Measurements from ENCODE around the gene RIN2. TPM values are rescaled to one million over a fixed set of nuclear protein-coding genes. Genes with fewer than 3 reads are reported as not detected.

RIN2 gene
- total and polyA plus RNA-seq, 9 of the 15 experiments (the other 6 are each of a cell fraction or from before 2014, with no cell fraction given), result 0.09 TPM; not detected in 8

DNA sequence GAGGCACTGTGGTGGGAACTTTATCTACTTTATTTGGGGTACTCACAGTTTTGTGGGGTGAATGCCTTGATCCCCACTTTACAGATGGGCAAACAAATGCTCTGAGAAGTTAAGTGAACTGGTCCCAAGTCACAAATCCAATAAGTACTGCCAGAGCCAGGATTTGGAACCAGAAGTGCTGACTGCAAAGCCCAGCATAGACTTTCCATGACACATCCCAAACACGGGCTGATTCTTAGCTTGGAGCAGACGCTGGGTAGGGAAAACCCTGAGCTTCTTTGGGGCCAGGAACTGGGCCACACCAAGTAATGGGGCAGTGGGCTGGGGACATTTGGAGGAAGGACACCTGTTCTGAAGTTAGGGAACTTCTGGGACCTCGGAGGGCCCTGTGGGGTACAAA lies 20.3 kb downstream of the RIN2 start:
- no peak overlapping the region for H3K27ac ChIP-seq (ENCODE audit: extremely low read depth, low read depth, low read length)

More for the DNA sequence above, 20.3 kb downstream of the RIN2 start:
- DNase-seq (ENCODE audit: extremely low read depth in 1 of 4, low spot score in 3 of 4) (no peak), ATAC-seq (no peak), FAIRE-seq (no peak)
- no peaks in the 10 kb centered on the region for H4K20me1 ChIP-seq (replicated peaks; ENCODE audit: control insufficient read depth, insufficient read depth, low read length)
- BruUV-seq (replicated peaks), result no TSS peak
- no peak overlapping the region for H2AFZ ChIP-seq (ENCODE audit: low read depth, low read length)
- H3K9ac ChIP-seq (ENCODE audit: insufficient read depth in 1 of 2, low read depth in 2 of 2, low read length in 2 of 2), result no peak overlapping the region
- TF ChIP-seq, protein P1, sequence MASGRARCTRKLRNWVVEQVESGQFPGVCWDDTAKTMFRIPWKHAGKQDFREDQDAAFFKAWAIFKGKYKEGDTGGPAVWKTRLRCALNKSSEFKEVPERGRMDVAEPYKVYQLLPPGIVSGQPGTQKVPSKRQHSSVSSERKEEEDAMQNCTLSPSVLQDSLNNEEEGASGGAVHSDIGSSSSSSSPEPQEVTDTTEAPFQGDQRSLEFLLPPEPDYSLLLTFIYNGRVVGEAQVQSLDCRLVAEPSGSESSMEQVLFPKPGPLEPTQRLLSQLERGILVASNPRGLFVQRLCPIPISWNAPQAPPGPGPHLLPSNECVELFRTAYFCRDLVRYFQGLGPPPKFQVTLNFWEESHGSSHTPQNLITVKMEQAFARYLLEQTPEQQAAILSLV (tag; IDR thresholded peaks at IDR 0.05), result no peak
- TF ChIP-seq DIDO1 (tag; IDR thresholded peaks at IDR 0.05; ENCODE audit: low read depth) (no peak), ZNF316 (IDR thresholded peaks at IDR 0.05) (no peak), COPS2 (conservative IDR thresholded peaks at IDR 0.05) (no peak), BCOR (IDR thresholded peaks at IDR 0.05) (no peak), LARP7 (IDR thresholded peaks at IDR 0.05) (no peak), ZNF766 (CRISPR knock-in tag; conservative IDR thresholded peaks at IDR 0.05) (no peak), ZNF41 (CRISPR knock-in tag; conservative IDR thresholded peaks at IDR 0.05) (no peak), ELF4 (CRISPR knock-in tag; IDR thresholded peaks at IDR 0.05) (no peak), ZNF384 (IDR thresholded peaks at IDR 0.05; ENCODE audit: low read depth, low read length) (no peak), RNF2 (IDR thresholded peaks at IDR 0.05) (no peak), CHD1 (IDR thresholded peaks at IDR 0.05; ENCODE audit: low read length) (no peak), HDAC6 (IDR thresholded peaks at IDR 0.05; ENCODE audit: low read depth, low read length) (no peak), XRCC4 (IDR thresholded peaks at IDR 0.05; ENCODE audit: extremely low read depth, insufficient read depth, insufficient read length) (no peak), STAT5B (CRISPR knock-in tag; IDR thresholded peaks at IDR 0.05) (no peak), ILK (tag; IDR thresholded peaks at IDR 0.05; ENCODE audit: borderline replicate concordance, low read depth) (no peak), FOXK1 (CRISPR knock-in tag; IDR thresholded peaks at IDR 0.05; ENCODE audit: borderline replicate concordance) (no peak)
- TF ChIP-seq, protein P2, sequence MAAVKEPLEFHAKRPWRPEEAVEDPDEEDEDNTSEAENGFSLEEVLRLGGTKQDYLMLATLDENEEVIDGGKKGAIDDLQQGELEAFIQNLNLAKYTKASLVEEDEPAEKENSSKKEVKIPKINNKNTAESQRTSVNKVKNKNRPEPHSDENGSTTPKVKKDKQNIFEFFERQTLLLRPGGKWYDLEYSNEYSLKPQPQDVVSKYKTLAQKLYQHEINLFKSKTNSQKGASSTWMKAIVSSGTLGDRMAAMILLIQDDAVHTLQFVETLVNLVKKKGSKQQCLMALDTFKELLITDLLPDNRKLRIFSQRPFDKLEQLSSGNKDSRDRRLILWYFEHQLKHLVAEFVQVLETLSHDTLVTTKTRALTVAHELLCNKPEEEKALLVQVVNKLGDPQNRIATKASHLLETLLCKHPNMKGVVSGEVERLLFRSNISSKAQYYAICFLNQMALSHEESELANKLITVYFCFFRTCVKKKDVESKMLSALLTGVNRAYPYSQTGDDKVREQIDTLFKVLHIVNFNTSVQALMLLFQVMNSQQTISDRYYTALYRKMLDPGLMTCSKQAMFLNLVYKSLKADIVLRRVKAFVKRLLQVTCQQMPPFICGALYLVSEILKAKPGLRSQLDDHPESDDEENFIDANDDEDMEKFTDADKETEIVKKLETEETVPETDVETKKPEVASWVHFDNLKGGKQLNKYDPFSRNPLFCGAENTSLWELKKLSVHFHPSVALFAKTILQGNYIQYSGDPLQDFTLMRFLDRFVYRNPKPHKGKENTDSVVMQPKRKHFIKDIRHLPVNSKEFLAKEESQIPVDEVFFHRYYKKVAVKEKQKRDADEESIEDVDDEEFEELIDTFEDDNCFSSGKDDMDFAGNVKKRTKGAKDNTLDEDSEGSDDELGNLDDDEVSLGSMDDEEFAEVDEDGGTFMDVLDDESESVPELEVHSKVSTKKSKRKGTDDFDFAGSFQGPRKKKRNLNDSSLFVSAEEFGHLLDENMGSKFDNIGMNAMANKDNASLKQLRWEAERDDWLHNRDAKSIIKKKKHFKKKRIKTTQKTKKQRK (IDR thresholded peaks at IDR 0.05; ENCODE audit: borderline replicate concordance, low read depth, low read length), result no peak
- TF ChIP-seq, protein P3, sequence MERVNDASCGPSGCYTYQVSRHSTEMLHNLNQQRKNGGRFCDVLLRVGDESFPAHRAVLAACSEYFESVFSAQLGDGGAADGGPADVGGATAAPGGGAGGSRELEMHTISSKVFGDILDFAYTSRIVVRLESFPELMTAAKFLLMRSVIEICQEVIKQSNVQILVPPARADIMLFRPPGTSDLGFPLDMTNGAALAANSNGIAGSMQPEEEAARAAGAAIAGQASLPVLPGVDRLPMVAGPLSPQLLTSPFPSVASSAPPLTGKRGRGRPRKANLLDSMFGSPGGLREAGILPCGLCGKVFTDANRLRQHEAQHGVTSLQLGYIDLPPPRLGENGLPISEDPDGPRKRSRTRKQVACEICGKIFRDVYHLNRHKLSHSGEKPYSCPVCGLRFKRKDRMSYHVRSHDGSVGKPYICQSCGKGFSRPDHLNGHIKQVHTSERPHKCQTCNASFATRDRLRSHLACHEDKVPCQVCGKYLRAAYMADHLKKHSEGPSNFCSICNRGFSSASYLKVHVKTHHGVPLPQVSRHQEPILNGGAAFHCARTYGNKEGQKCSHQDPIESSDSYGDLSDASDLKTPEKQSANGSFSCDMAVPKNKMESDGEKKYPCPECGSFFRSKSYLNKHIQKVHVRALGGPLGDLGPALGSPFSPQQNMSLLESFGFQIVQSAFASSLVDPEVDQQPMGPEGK (CRISPR knock-in tag; IDR thresholded peaks at IDR 0.05; ENCODE audit: borderline replicate concordance), result no peak
- ChIA-PET CTCF (ENCODE audit: low intra/inter-chr PET ratio) (no interaction called here), POLR2A (no interaction called here)
- 0% methylated on average over 2 of the region's 3 CpGs for WGBS (ENCODE audit: insufficient coverage, low coverage, missing lambda C conversion rate)
- in situ Hi-C loops (cut with MboI), result no loop called here
- H3K4me2 ChIP-seq (ENCODE audit: insufficient read depth, low read length), result no peak overlapping the region
- no peaks in the 10 kb centered on the region for H3K27me3 ChIP-seq (ENCODE audit: control insufficient read depth in 2 of 2, insufficient read depth in 2 of 2, low read length in 2 of 2)
- H3K9me3 ChIP-seq (replicated peaks; ENCODE audit: control insufficient read depth, insufficient read depth, low read depth, low read length), result no peaks in the 10 kb centered on the region
- H3K79me2 ChIP-seq (ENCODE audit: control insufficient read depth, insufficient read depth, low read length), result no peaks in the 10 kb centered on the region
- H3K9me1 ChIP-seq (ENCODE audit: control insufficient read depth, insufficient read depth, low read length), result no peaks in the 10 kb centered on the region
- H3K4me1 ChIP-seq (replicated peaks in 1 of 2; ENCODE audit: control insufficient read depth in 2 of 2, insufficient read depth in 2 of 2, low read length in 2 of 2), result no peaks in the 10 kb centered on the region
- H3K4me3 ChIP-seq, result no peak overlapping the region
- no peaks in the 10 kb centered on the region for H3K36me3 ChIP-seq (ENCODE audit: control insufficient read depth, insufficient read depth, low read length)
- intact Hi-C loops (cut with micrococcal nuclease), result no loop called here
